Measurements from ENCODE around the gene MAP7D2.

The MAP7D2 gene

DNA sequence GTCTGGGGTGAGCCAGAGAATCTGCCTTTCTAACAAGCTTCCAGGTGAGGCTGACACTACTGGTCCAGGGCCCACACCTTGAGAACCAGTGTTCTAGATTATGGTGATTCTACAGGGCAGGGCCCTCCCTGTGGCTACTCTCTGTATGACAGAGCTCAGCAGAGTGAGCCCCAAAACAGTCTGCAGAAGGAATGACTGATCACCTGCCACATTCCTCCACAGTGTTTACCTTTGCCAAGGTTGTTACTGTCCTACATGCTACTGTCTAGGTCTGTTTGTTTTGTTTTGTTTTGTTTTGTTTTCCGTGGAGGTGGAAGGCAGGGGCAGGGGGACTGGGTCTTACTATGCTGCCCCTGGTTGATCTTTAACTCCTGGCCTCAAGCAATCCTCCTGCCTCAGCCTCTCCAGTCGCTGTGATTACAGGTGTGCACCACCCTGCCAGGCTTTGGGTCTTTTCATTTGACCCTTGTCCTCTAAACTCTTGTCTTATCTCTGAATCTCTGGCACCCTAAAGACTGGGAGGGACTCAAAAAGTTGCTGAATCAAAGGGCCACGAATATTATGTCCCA, 45.1 kb downstream of the MAP7D2 start:
- H3K4me3 ChIP-seq (ENCODE audit: low read depth, low read length): no peak overlapping the region

GRCh38 chrX:20067709-20068561, 48.8 kb downstream of the MAP7D2 start:
- no peak overlapping the region for H3K4me3 ChIP-seq (ENCODE audit: low read depth, low read length)
- no peak for TF ChIP-seq CTCF (IDR thresholded peaks at IDR 0.05; ENCODE audit: borderline replicate concordance, insufficient read depth, low read depth, low read length)

More for the DNA sequence above, 45.1 kb downstream of the MAP7D2 start:
- TF ChIP-seq CTCF (IDR thresholded peaks at IDR 0.05; ENCODE audit: borderline replicate concordance, insufficient read depth, low read depth, low read length): no peak

DNA sequence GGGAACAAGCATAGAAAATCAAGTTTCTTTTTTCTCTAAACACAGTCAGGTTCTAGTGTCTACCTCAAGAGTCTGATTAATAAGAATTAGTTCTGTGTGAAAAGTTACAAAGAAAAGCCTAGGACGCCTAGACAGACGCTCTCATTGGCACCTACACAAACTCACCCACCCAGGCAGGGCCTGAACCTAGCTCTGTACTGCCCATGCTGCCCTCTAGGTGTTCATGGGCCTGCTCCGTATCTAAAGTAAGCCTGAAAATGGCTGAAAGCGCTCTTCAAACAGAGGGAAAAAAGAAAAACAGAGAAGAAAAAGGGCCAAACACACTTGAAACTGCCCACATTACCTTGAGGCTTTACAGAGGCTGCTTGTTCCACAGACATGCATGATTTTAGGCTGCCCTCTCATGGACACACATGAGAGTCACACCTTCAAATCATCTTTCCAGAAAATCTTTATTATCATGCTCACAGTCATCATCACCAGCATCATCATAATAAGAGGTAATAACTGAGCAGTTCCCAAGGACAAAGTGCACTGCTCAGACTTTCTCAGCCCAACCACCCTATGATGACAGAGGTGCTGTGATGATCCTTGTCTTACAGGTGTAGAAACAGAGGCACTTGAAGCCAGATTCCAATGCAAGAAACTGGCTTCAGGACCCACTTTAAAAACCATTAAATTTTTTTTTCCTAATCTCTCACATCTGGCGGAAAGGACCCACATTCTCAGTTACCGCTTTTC, 49.6 kb downstream of the MAP7D2 start:
- H3K4me3 ChIP-seq (ENCODE audit: low read depth, low read length): no peak overlapping the region
- TF ChIP-seq CTCF (IDR thresholded peaks at IDR 0.05; ENCODE audit: borderline replicate concordance, insufficient read depth, low read depth, low read length): peak; percentile 54; the same call in 1 of the 2 replicates

GRCh38 chrX:20063716-20064351, 52.9 kb downstream of the MAP7D2 start:
- H3K4me3 ChIP-seq (ENCODE audit: low read depth, low read length): no peak overlapping the region
- TF ChIP-seq CTCF (IDR thresholded peaks at IDR 0.05; ENCODE audit: borderline replicate concordance, insufficient read depth, low read depth, low read length): peak; percentile 56

DNA sequence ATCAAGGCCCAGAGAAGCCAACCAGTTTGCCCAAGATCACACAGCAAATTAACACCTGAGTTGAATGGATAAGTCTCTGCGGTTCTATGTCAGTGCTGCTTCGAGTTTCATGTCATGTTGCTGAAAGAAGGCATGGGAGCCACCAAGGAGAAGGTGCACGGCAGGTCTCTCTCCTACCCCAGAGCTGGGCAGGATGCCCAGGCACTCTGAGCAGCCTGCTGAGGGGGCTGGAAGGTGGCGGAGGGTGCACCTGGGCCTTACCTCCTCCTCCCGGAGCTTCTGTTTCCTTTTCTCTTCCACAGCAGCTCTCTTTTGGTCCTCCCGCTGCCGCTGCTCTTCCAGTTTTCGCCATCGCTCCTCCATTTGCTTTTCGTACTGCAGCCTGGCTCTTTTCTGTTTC, 53.6 kb downstream of the MAP7D2 start:
- no peak for TF ChIP-seq CTCF (IDR thresholded peaks at IDR 0.05; ENCODE audit: borderline replicate concordance, insufficient read depth, low read depth, low read length)
- no peak overlapping the region for H3K4me3 ChIP-seq (ENCODE audit: low read depth, low read length)

GRCh38 chrX:20061855-20062254, 54.9 kb downstream of the MAP7D2 start:
- TF ChIP-seq CTCF (IDR thresholded peaks at IDR 0.05; ENCODE audit: borderline replicate concordance, insufficient read depth, low read depth, low read length): no peak
- no peak overlapping the region for H3K4me3 ChIP-seq (ENCODE audit: low read depth, low read length)
